GM20431 (cell line): Measurements from ENCODE around the gene ZNF322.
"Not testable (repeated sequence)": the region's sequence is repeated elsewhere in the genome, so short reads cannot be mapped to it uniquely, and the experiment has no call there.

Source experiments
- in situ Hi-C: fragments of 300-500 bp; cut with MseI, MboI; formaldehyde crosslinking; loops from one replicate; pipeline ENCODE4 v1.15.0; 2020; ENCODE audit warnings: low sequenced_read_pairs; ENCODE audit not compliant: unreplicated experiment

ZNF322 gene

GRCh38 chr6:26659042-26659999 is at the start of gene ZNF322:
Gene ZNF322 (minus strand): TSS chr6:26659746. CDS start chr6:26638553, 21,193 bp downstream.
- in situ Hi-C loops, result no loop called here

- in situ Hi-C loops, result not testable (repeated sequence)
Observed at GRCh38 chr6:26705780-26706179, 46.2 kb upstream of the ZNF322 start.

- in situ Hi-C loops, result not testable (repeated sequence)
Observed at GRCh38 chr6:26705352-26705751, 45.8 kb upstream of the ZNF322 start.

GRCh38 chr6:26701023-26701747 is 41.6 kb upstream of the ZNF322 start:
- in situ Hi-C loops, result not testable (repeated sequence)

DNA sequence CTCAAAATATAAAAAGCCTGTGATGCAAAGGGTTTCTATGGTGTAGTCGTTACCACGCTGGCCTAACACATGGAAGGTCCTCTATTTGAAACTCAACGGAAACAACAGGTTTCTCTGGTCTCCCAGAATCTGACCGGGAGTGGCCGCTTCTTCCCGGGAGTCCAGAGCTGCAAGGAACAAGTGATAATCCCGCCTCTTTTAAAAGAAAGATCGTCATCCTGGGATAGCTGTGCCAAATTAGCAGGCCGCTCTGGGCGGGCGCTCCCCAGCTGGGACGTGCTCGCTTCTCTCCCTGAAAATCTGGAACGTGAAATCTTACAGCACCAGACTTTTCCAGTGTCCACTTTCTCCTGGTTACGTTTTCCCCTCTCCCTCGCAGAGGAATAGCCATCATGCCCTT is 38.0 kb upstream of the ZNF322 start:
- in situ Hi-C loops, result not testable (repeated sequence)

- in situ Hi-C loops, result not testable (repeated sequence)
Observed at GRCh38 chr6:26689324-26689947, 29.9 kb upstream of the ZNF322 start.

DNA sequence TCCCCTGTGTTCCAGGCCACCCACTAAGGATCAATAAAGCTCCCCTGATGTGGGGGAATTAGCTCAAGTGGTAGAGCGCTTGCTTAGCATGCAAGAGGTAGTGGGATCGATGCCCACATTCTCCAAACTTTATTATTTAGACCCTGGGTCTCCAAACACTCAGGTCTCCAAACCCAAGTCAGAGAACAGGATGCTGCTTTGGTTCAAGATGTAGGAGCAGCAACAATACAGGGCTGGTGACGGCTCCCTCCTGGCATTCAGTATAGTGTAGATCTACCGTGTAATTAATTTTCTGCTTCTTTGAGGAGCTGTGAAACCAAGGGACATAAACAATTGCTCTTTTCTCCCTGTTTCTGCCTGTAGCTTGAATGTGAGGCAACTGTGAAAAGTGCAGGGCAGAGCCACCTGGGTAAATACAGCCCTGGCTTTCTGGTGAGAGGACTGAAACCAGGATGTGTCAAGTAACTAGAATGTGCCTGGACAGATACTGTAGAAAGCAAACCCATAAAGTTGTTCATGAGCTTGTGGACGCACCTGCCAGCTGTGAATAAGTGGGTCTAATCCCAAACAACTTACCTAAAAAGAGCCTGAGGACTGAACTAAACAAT is 23.0 kb upstream of the ZNF322 start:
- in situ Hi-C loops, result not testable (repeated sequence)

DNA sequence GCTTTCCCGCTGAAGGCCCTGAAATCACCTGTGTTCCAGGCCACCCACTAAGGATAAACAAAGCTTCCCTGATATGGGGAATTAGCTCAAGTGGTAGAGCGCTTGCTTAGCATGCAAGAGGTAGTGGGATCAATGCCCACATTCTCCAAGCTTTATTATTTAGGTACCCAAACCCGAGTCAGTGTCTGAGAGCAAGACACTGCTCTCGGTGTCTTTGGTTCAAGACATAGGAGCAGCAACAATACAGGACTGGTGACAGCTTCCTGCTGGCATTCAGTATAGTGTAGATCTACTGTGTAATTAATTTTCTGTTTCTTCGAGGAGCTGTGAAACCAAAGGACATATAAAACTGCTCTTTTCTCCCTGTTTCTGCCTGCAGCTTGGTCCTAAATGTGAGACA is 13.7 kb upstream of the ZNF322 start:
- in situ Hi-C loops, result not testable (repeated sequence)

- in situ Hi-C loops, result not testable (repeated sequence)
Observed at GRCh38 chr6:26670558-26670957, 11.0 kb upstream of the ZNF322 start.

DNA sequence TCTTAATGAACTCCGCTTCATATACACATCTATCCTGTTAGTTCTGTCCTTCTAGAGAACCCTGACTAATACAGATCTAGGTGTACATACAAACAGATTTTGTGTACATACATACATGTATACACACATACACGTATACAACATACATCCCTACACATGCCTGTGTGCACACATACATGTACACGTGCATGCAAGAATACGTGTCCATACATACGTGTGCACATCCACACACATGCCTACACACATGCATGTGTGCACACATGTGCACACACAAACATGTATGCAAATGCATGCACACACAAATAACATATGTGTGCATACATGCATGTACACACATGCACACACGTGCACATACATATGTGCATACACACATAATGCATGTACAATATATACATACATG is 10.5 kb upstream of the ZNF322 start:
- in situ Hi-C loops, result not testable (repeated sequence)

DNA sequence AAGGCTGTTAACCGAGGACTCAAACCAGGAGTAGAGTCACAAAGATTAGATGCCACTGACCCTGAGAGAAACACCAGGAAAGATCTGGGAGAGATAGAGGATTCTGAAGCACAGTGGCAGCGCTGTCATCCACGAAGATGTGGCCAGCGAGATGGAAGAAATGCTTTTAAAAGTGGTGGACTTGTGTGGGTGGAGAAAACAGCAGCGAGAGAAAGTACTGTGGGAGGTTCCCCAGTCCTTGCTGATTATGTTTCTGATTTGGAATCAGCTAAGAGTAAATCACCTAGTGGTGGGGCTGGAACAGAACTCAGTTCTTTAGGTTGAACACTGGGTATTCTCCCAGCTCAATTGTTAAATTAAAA is 435 bp upstream of the ZNF322 start:
- in situ Hi-C loops, result no loop called here

DNA sequence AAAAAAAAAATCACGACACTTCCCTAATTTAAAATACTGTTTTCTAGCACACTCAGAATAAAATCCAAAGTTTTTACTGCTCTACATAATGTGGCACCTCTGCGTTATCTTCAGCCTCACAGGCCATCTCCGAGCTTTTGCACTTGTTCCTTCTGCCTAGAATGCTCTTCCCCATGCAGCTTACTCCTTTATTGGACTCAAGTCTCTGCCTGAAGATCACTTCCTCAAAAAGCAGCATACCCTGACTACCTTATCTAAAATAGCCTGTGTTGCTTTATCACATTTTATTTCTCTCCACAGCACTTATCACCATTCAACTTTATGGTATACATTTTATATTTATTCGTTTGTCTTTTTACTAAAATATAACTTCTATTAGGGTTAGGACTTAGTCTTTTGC is 2.3 kb downstream of the ZNF322 start:
- in situ Hi-C loops, result no loop called here

DNA sequence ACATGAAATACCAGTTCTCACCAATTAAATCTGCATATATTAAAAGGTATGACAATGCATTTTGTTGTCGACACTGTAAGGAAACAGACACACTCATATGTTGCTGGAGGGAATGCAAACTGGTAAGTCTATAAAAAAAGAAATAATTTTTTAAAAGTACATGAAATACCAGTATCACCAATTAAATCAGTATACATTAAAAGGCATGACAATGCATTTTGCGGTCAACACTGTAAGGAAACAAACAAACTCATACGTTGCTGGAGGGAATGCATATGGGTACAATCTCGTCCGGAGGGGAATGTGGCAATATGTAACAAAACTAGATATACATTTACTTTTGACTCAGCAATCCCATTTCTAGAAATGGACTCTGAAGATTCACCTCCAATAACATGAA is 6.5 kb downstream of the ZNF322 start:
- in situ Hi-C loops, result no loop called here

DNA sequence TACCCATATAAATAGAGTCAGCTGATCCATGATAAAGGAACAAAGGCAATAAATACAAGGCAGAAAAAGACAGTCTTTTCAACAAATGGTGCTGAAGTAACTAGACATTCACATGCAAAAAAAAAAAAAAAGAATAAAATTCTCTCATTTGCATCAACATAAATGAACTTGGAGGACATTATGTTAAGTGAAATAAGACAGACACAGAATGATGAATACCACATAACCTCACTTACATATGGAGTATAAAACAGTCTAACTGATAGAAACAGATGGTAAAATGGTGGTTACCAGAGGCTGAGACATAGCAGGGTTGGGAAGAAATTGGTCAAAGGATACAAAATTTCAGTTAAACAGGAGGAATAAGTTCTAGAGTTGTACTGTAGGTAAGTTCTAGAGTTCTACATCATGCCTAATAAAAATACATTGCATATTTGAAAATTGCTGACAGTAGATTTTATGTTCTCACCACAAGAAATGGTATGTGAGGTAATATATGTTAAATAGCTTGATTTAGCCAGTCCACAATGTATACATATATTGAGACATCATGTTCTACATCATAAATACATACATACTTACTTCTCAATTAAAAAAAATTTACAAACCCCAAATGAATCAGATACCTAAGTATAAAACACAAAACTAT is 8.3 kb downstream of the ZNF322 start:
- in situ Hi-C loops, result no loop called here

DNA sequence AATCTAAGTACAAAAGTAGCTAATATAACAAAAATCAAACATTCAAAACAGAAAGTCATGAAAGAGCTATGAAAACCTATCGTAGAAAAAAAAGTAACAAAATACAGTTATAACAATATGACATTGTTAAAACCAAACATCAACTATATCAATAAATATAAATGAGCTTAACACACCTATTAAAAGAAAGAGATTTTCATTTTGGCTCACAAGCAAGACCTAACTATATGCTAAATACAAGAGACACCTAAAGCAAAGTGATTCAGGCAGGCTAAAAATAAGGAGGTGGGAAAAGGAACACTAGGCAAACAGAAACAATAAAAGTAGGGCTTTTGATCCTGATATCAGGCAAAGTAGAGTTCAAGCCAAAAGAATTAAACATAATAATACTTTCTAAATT is 13.5 kb downstream of the ZNF322 start:
- in situ Hi-C loops, result no loop called here

DNA sequence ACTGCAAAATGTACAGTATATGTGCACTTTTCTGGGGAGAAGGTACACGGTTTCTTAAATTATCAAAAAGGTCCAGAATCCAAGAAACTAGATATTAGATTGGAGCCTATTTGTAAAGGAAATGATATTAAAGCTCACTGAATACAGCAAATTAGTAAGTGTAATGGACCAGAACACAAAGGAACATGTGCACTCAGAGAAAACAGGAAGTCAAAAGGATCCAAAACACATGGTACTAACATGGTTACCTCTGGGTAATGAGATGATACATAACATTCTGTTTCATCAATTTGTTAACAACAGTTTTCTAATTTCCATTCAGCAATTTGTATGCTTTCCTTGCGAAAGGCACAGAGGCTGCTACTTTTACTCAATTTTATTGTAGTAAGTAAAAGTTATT is 18.7 kb downstream of the ZNF322 start:
- in situ Hi-C loops, result no loop called here

GRCh38 chr6:26629359-26629758 is 30.2 kb downstream of the ZNF322 start:
- in situ Hi-C loops, result no loop called here

DNA sequence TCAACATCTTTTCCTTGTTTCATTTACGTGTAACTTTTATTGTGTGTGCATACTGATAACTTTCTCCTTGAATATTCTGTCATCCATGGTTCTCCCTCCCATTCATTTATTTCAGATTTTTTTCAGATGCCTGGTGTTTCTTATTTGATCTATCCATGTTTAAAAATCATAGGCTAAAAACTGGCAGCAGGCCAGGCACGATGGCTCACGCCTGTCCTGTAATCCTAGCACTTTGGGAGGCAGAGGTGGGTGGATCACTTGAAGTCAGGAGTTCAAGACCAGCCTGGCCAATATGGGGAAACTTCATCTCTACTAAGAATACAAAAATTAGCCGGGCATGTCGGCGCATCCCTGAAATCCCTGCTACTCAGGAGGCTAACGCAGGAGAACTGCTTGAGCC is 31.7 kb downstream of the ZNF322 start:
- in situ Hi-C loops, result no loop called here

DNA sequence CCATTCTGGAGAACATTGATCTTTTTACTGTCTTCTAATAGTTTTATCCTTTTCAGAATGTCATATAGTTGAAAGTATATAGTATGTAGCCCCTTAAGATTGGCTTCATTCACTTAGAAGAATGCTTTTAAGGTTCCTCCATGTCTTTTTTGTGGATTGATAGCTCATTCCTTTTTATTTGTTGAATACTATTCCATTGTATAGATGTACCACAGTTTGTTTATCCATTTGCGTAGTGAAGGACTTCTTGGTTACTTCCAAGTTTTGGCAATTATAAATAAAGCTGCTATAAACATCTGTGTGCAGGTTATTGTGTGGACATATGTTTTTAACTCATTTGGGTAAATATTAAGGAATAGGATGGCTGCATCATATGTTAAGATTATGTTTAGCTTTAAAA is 35.0 kb downstream of the ZNF322 start:
- in situ Hi-C loops, result no loop called here

- in situ Hi-C loops, result no loop called here
Observed at GRCh38 chr6:26623339-26623859, 36.1 kb downstream of the ZNF322 start.
